Ovary (tissue), 3 donors: ENCODE measurements around the gene NFATC2IP.

Source experiments
- CTCF ChIP-seq, 3 donors: fragments of 450-650 bp in 2 of 3; fragments of 200-600 bp in 1 of 3; IDR thresholded peaks; one replicate each; pipeline versions ENCODE4 v1.5.1 to v1.8.0; 2016 to 2022; ENCODE audit warnings: antibody characterized with exemption in 3 of 3, mild to moderate bottlenecking in 1 of 3
- POLR2A ChIP-seq: fragments of 450-650 bp; IDR thresholded peaks from one replicate; pipeline ENCODE4 v1.6.1; 2017; ENCODE audit warnings: antibody characterized with exemption, mild to moderate bottlenecking, moderate library complexity
- donor health status: DM: no; HTN: no; CAD: no.

GRCh38 chr16:28913946-28914724 is 36.6 kb upstream of the NFATC2IP start:
- TF ChIP-seq CTCF (IDR thresholded peaks at IDR 0.05) (no peak), POLR2A (no peak)
